ENCODE data around the gene SEC14L5. TPM values are rescaled to one million over a fixed set of nuclear protein-coding genes. Genes with fewer than 3 reads are reported as not detected.

The SEC14L5 gene
- polyA plus RNA-seq, 1 experiment, result 0.05 TPM

DNA sequence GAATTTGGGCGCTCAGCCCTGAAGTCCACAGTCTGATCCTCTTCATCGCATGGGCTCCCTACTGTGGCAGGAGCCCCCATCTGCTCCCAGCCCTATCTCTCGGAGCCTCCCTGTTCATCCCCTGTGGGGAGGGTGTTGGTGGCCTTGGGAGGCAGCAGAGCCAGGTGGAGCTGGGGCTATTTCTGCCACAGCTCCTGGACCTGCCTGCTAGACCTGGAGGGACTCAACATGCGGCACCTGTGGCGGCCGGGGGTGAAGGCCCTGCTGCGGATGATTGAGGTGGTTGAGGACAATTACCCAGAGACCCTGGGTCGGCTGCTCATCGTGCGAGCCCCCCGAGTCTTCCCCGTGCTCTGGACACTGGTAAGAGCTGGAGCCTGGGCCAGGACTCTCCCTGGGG, 45.1 kb downstream of the SEC14L5 start:
- ChIA-PET POLR2A (no interaction called here), CTCF (no interaction called here)
- TF ChIP-seq, protein P1, sequence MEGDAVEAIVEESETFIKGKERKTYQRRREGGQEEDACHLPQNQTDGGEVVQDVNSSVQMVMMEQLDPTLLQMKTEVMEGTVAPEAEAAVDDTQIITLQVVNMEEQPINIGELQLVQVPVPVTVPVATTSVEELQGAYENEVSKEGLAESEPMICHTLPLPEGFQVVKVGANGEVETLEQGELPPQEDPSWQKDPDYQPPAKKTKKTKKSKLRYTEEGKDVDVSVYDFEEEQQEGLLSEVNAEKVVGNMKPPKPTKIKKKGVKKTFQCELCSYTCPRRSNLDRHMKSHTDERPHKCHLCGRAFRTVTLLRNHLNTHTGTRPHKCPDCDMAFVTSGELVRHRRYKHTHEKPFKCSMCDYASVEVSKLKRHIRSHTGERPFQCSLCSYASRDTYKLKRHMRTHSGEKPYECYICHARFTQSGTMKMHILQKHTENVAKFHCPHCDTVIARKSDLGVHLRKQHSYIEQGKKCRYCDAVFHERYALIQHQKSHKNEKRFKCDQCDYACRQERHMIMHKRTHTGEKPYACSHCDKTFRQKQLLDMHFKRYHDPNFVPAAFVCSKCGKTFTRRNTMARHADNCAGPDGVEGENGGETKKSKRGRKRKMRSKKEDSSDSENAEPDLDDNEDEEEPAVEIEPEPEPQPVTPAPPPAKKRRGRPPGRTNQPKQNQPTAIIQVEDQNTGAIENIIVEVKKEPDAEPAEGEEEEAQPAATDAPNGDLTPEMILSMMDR (IDR thresholded peaks at IDR 0.05; ENCODE audit: low read depth, low read length), result no peak
- Histone ChIP-seq H3K27ac (ENCODE audit: low read depth, low read length) (no peak overlapping the region), H3K4me3 (ENCODE audit: low read depth, low read length) (no peak overlapping the region), H3K9me3 (ENCODE audit: control insufficient read depth, insufficient read depth, low read length) (no peaks in the 10 kb centered on the region; the same call in 1 of the 2 replicates), H3K27me3 (ENCODE audit: control insufficient read depth, insufficient read depth, low read length) (peaks cover 10% of the 10 kb centered on the region)
- no peak for DNase-seq (ENCODE audit: low read depth, low spot score)

GRCh38 chr16:5003828-5004227, 45.7 kb downstream of the SEC14L5 start:
- Histone ChIP-seq H3K4me3 (ENCODE audit: low read depth, low read length) (no peak overlapping the region), H3K9me3 (ENCODE audit: control insufficient read depth, insufficient read depth, low read length) (no peaks in the 10 kb centered on the region; the same call in 1 of the 2 replicates), H3K27ac (ENCODE audit: low read depth, low read length) (no peak overlapping the region), H3K27me3 (ENCODE audit: control insufficient read depth, insufficient read depth, low read length) (peaks cover 12% of the 10 kb centered on the region)
- no peak for DNase-seq (ENCODE audit: low read depth, low spot score)
- POLR2A ChIA-PET, result no interaction called here
- TF ChIP-seq, protein P1 (IDR thresholded peaks at IDR 0.05; ENCODE audit: low read depth, low read length), result no peak
- CTCF ChIA-PET, result no interaction called here

DNA sequence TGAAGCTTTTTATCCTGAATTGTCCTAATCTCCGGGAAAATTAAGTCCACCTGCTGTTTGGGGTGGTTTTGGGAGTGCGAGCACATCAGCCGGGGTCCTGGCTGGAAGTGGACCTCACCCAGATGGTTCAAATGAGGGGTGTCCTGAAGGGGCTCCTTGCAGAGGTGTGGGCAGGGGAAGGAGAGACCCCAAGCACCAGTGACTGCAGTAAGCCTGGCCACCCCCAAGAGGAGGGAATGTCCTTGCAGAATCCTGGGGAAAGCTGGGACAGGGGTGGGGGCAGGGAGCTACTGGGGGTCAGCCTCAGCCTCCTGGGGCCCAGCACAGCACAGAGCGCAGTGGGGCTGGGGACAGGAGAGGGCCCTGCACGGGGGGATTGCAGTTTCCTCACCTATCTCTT, 46.2 kb downstream of the SEC14L5 start:
- H3K4me3 ChIP-seq (ENCODE audit: low read depth, low read length), result no peak overlapping the region
- H3K9me3 ChIP-seq (ENCODE audit: control insufficient read depth, insufficient read depth, low read length), result no peaks in the 10 kb centered on the region; the same call in 1 of the 2 replicates
- ChIA-PET POLR2A (no interaction called here), CTCF (no interaction called here)
- H3K27me3 ChIP-seq (ENCODE audit: control insufficient read depth, insufficient read depth, low read length), result peaks cover 12% of the 10 kb centered on the region
- TF ChIP-seq, protein P1 (IDR thresholded peaks at IDR 0.05; ENCODE audit: low read depth, low read length), result no peak
- H3K27ac ChIP-seq (ENCODE audit: low read depth, low read length), result no peak overlapping the region
- no peak for DNase-seq (ENCODE audit: low read depth, low spot score)

- H3K27ac ChIP-seq (ENCODE audit: low read depth, low read length), result no peak overlapping the region
- DNase-seq (ENCODE audit: low read depth, low spot score), result no peak
- peaks cover 19% of the 10 kb centered on the region for H3K27me3 ChIP-seq (ENCODE audit: control insufficient read depth, insufficient read depth, low read length)
- TF ChIP-seq, protein P1 (IDR thresholded peaks at IDR 0.05; ENCODE audit: low read depth, low read length), result no peak
- ChIA-PET POLR2A (no interaction called here), CTCF (no interaction called here)
- H3K4me3 ChIP-seq (ENCODE audit: low read depth, low read length), result no peak overlapping the region
- H3K9me3 ChIP-seq (ENCODE audit: control insufficient read depth, insufficient read depth, low read length), result no peaks in the 10 kb centered on the region
Observed at GRCh38 chr16:5005916-5006315, 47.8 kb downstream of the SEC14L5 start.

- Histone ChIP-seq H3K27ac (ENCODE audit: low read depth, low read length) (no peak overlapping the region), H3K27me3 (ENCODE audit: control insufficient read depth, insufficient read depth, low read length) (peaks cover 20% of the 10 kb centered on the region), H3K9me3 (ENCODE audit: control insufficient read depth, insufficient read depth, low read length) (no peaks in the 10 kb centered on the region), H3K4me3 (ENCODE audit: low read depth, low read length) (no peak overlapping the region)
- TF ChIP-seq, protein P1 (IDR thresholded peaks at IDR 0.05; ENCODE audit: low read depth, low read length), result no peak
- POLR2A ChIA-PET, result interaction anchor here (0.6 kb wide), 1 partner anchor 204 kb away, joined by 5 read pairs; the partner anchor contains the start of gene ROGDI
- CTCF ChIA-PET, result no interaction called here
- DNase-seq (ENCODE audit: low read depth, low spot score), result no peak
Observed at GRCh38 chr16:5006348-5007193, 48.4 kb downstream of the SEC14L5 start.

All from AG04450 (cell line).